AG09309 (cell line): ENCODE data around the gene TMEM204.

ENCODE experiments used
- DNase-seq: peaks from one replicate; pipeline ENCODE4 v3.0.0-alpha.2; 2010; ENCODE audit warnings: low read depth
- H3K4me3 ChIP-seq: 2 replicates; pipeline ENCODE4 v1.5.1; 2011; ENCODE audit warnings: mild to moderate bottlenecking, low read depth, low read length, moderate library complexity; ENCODE audit not compliant: control insufficient read depth
- CTCF ChIP-seq: IDR thresholded peaks from 2 replicates; pipeline ENCODE4 v1.5.1; 2011; ENCODE audit warnings: mild to moderate bottlenecking, low read depth, low read length, inconsistent platforms; ENCODE audit not compliant: insufficient read depth, control insufficient read depth; ENCODE audit errors: missing control alignments

Gene TMEM204

GRCh38 chr16:1510941-1511351, 22.5 kb upstream of the TMEM204 start:
- TF ChIP-seq CTCF: no peak
- no peak for DNase-seq
- no peak overlapping the region for H3K4me3 ChIP-seq

GRCh38 chr16:1511662-1512569, 21.6 kb upstream of the TMEM204 start:
- no peak for TF ChIP-seq CTCF
- no peak for DNase-seq
- H3K4me3 ChIP-seq: no peak overlapping the region

- no peak for TF ChIP-seq CTCF
- H3K4me3 ChIP-seq: no peak overlapping the region
- DNase-seq: no peak
Measured at GRCh38 chr16:1512774-1513173, 20.7 kb upstream of the TMEM204 start.

DNA sequence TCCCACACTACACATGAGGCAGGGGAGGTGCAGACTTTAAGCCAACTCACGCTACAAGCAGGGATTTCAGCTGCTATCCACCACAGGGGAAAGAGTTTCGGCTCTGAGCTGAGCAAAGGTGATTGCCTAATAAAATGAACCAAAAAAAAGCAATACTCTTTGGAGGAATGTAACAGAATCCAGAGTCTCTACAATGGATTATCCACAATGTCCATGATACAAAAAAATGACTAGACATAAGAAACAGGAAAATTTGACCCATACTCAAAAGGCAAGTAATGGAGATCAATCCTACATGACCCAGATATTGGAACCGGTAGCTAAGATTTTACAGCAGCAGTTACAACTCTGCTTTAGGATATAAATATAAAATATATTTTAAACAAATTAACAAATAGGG, 19.0 kb upstream of the TMEM204 start:
- TF ChIP-seq CTCF: no peak
- DNase-seq: no peak
- no peak overlapping the region for H3K4me3 ChIP-seq

DNA sequence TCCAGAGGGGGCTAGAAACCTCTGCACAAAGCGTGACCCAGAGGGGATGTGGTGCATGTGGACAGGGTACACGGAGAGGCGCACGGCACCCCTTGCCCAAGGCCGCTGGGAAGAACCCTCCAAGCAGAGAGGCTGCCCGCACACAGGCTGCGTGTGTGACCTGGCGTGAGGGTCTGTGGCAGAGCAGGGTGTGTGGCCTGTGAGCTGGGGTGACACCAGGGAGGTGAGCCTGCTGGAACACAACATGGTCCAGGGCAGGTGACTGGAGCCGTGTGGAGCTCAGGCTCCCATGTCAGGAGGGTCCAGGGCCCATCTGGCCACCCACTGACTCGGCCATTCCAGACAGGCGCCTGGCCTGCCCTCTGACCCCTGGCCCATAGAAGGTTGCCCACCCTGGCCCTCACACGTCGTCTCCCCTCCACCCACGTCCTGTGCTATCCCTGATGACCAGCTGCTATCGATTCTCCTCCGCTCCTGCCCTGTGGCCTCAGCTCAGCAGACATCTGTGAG, 14.8 kb upstream of the TMEM204 start:
- no peak for TF ChIP-seq CTCF

GRCh38 chr16:1519831-1520230, 13.6 kb upstream of the TMEM204 start:
- H3K4me3 ChIP-seq: no peak overlapping the region
- no peak for DNase-seq
- TF ChIP-seq CTCF: no peak

More for the DNA sequence above, 14.8 kb upstream of the TMEM204 start:
- no peak for DNase-seq
- H3K4me3 ChIP-seq: no peak overlapping the region
